ENCODE data around the gene ALDH1A2.

- no peak for TF ChIP-seq CTCF (IDR thresholded peaks at IDR 0.05)
- TF ChIP-seq EP300 (IDR thresholded peaks at IDR 0.05; ENCODE audit: borderline replicate concordance in 1 of 2, low read depth in 1 of 2, low read length in 1 of 2), result no peak
- TF ChIP-seq RAD21 (IDR thresholded peaks at IDR 0.05; ENCODE audit: low read length), result no peak
- no peak for TF ChIP-seq MXI1 (IDR thresholded peaks at IDR 0.05; ENCODE audit: low read depth, low read length)
- TF ChIP-seq YY1 (IDR thresholded peaks at IDR 0.05; ENCODE audit: low read depth), result no peak
- no peak for TF ChIP-seq EZH2phosphoT487 (IDR thresholded peaks at IDR 0.05; ENCODE audit: borderline replicate concordance, low read depth)
- no peak for TF ChIP-seq RXRA (IDR thresholded peaks at IDR 0.05; ENCODE audit: borderline replicate concordance, low read depth)
- no peak for TF ChIP-seq JUND (IDR thresholded peaks at IDR 0.05)
- no peak for TF ChIP-seq GABPA (IDR thresholded peaks at IDR 0.05; ENCODE audit: low read depth)
- no peak for TF ChIP-seq REST (IDR thresholded peaks at IDR 0.05; ENCODE audit: low read depth, low read length)
- no peak for TF ChIP-seq FOSL2 (IDR thresholded peaks at IDR 0.05; ENCODE audit: borderline replicate concordance, low read depth)
- TF ChIP-seq FOXJ3 (CRISPR knock-in tag; IDR thresholded peaks at IDR 0.05), result no peak
- no peak for TF ChIP-seq TEAD4 (IDR thresholded peaks at IDR 0.05; ENCODE audit: borderline replicate concordance, insufficient read depth)
- no peak for TF ChIP-seq POLR2AphosphoS5 (IDR thresholded peaks at IDR 0.05; ENCODE audit: low read depth, low read length)
These were observed 8.0 kb downstream of the ALDH1A2 start for GRCh38 chr15:58057559-58057958.
